Stimulated activated CD8-positive, alpha-beta memory T cell treated with anti-CD3 and anti-CD28 coated beads, Interleukin-12 subunit alpha, Interleukin-12 subunit beta, amount 100 ng/mL, for 1 hour (primary cell): ENCODE measurements around the gene LIPA.
"Not testable (repeated sequence)": the region's sequence is repeated elsewhere in the genome, so short reads cannot be mapped to it uniquely, and the experiment has no call there.

Source experiments
- DNase-seq: peaks from one replicate; pipeline ENCODE4 v3.0.0-alpha.2; 2020; ENCODE audit warnings: low read depth

The LIPA gene

DNA sequence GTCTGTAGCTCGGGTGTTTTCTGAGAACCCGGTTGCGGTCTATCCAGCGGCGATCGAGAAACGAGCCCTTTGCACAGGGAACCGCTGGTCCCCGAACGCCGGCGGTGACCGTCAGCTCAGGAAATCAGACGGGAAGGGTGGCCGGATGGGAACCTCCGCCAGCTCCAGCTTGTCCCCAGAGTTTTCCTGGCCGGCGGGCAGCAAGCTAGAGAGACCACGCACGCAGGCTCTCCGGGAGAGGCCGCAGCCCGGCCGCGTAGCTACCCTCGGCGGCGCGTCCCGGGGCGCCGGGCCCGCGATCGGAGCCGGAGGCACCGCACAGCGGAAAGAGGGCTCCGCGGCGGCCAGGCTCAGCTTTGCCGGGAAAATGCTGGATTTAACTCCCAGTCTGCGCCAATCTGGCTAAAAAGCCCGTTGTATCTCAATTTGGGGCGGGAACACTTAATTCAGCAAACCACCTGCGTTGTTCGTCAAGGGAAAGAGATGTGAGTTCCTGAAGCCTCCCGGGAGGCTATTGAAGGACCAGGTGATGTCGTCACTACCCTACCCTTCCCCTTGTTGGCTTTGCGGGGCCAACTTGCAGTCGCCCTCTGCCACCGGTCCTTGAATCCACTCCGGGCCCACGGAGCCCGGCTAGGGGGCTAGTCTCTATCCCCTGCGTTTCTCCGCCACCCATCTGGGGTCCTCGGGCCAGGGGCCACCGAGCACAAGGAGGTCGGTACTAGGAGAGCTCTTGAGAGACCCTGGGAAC is 43.6 kb downstream of the LIPA start:
- no peak for DNase-seq

DNA sequence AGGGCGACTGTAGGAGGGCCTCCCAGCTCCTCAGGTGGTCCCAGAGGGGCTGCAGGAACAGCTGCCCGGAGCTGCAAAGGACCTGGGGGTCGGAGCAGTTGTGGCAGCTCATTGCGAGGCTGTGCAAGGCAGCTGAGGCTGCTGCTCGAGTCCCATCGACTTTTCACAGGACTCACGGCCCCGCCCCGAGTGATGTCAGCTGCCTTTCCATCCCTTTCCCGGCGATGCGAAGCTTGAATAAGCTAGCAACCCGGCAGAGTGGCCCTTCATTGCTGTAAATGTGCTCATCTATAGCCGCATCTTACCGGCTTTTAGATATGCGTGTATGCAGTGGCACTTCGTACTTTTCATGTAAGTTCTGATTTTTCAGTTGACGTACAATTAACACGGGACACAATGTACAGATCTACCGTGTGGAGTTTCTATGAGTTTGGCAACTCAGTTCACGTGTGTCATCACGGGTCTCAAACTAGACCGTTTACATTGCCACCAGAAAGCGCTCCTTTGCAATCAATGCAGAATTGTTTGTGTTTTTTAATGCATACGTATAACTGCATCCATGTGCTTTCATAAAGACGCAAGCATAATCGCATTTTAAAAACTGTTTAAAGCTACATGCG is 44.3 kb downstream of the LIPA start, which contains the start of gene CH25H:
CH25H (minus strand) TSS at position 137 of the 620 bp plus-strand sequence; CDS start at position 112, 25 bp downstream.
- no peak for DNase-seq

DNA sequence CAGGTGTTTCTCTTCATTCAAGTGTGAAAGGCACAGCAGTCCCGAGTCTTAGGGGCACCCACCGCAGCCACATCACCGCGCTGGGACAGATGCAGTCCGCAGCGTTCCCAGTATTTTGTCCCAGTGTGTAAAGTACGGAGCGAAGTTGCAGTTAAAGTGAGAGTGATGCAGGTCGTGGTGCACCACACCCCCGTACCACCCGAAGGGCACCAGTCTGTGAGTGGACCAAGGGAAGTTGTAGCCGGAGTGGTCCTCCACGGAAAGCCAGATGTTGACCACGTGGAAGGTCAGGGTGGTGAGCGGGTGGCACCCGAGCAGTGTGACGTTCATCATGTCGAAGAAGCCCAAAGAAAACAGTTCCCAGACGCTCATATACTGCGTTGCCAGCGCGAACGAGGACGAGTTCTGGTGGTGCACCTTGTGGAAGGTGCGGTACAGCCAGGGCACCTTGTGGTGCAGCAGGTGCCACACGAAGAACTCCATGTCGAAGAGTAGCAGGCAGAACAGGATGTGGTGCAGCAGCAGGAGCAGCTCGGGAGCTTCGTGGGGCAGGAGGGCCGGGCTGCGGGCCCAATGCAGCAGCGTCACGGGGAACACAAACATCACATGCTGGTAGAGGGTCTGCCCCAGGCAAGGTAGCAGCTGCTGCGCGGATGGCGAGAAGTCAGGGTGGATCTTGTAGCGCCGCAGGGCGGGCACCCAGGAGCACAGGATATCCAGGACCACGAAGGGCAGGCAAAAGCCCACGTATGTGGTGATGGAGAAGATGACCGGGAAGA is 45.0 kb downstream of the LIPA start:
- DNase-seq = no peak

DNA sequence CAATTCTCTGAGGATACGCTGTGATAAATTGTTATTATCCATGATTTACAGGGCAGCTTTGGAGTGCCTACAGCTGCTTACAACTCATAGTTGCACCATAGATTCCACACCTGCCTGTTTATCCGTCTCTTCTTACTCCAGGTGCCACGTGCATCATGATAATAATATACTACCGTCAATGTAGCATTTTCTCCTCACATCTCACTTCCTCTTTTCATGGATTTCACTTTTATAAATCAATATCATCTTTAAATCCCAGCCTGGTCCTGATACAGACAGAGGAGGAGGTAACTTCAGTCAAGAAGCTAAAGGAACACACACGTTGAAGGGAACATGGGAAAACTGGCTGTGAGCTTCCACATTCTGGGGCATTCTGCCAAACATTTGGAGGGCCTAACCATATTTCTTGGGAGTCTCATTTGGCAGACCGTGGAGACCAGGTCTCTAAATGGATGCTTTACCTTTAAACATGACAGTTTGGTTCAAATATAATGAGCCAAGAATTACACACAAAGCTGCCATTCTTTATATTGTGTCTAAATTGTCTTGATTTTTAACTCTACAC is 46.9 kb downstream of the LIPA start:
- DNase-seq = no peak

DNA sequence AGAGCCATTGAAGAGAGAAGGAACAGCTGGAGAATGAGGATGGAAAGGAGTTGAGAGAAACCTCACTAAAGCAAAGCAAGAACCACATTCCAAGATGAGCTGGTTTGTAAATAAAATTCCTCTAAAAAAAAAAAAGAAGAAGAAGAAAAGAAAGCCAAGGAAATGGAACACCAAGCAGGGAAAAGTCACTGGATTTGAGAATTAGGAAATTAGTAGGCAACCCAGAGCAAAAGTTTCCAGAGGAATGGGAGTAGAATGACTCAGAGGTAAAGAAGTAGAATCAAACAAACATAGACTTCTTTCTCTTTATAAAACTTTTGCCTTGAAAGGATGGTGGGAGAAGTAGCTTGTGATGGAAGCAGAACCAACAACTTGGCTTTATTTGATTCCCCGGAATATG is 48.3 kb downstream of the LIPA start:
- no peak for DNase-seq

DNA sequence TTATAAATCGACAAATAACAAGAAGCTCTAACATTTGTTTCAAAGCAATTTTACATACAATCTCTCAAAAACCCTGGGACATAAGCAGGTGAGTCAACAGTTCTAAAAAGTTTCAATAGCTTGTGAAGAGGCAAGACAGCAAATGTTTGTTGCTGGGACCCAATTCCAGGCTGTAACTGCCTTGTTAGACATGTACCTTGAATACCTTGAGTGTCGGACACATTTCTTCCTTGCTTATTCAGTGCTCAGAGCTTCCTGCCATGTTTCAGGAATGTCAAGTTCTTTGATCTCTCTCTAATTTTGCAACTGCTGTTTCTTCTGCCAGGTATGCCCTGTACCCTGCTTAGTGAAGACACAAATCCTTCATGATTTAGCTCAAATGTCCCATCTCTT is 49.5 kb downstream of the LIPA start:
- DNase-seq = no peak

DNA sequence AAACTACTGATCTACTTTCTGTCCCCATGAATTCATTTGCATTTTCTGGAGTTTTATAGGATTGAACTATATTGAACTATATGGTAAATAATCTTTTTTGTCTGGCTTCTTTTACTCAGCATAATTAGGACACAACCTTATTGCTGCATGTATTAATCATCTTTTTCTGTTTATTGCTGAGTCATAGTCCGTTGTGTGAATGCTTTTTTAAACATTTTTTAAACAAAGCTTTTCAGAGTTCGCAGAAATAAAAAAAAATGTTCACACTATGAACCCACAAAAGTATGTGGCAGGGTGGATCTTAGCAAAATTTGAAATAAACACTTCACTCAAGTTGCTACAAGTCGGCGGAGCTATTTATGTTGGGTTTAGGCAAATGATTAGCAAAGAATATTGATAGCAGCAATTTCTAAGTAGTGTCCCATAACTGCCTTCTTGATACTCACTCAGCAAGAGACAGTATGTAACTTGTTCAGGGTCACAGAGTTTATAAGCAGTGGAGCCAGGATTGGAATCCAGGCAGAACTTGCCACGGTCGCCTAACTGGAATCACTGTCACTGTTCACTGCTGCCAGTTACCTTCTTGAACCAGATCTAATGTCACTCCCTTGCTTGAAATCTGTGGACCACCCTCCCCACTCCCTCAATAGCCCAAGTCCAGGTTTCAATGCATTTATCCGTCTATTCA is 50.1 kb downstream of the LIPA start:
- DNase-seq = no peak

DNA sequence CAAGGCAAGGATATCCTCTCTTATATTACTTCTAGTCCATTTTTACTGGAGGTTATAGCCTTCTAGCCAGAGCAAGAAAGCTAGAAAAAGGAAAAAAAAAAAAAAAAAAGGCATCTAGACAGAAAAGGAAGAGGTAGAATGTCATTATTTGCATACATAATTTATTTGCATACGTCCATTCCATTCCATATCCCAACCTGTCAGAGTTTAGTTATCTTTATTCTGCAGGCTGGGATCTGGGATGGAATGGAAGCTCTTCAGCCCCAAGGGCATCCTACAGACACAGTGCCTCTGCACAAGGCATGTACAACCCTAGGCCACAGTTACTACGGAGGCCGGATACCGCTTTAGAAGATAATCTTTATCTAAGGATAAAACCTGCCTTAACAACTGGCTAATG is 54.1 kb downstream of the LIPA start:
- DNase-seq = no peak

DNA sequence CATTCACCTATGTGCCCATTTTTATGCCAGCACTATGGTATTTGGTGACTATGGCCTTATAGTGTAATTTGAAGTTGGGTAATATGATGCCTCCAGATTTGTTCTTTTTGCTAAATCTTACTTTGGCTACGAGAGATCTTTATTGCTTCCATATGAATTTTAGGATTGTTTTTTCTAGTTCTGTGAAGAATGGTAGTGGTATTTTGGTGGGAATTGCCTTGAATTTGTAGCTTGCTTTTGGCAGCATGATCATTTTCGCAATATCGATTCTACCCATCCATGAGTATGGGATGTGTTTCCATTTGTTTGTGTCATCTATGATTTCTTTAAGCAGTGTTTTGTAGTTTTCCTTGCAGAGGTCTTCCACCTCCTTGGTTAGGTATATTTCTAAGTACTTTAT is 60.3 kb downstream of the LIPA start:
- DNase-seq = not testable (repeated sequence)

DNA sequence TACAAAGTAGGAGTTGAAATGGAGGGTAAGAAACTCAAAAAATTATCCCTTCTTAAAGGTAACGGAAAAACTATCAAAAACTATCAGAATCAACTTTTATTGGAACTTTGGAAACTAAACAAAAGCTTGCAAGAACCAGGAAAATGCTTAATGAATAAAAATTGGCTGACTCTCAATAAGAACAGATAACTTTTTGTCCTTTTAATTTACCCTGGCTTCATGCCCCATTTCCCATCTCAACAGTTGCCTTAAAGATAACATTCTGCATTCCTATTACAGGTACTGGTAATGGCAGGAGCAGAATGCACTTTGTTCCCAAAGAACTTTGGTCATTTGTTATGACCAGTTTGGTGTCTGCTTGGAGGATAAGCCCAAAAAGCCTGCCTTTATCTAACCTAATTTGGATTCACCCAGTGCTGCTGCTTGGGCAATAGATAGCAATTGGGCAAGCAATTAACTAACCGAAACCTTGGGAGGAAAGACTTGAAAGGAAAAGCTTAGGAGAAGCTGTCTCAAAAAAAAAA is 62.3 kb downstream of the LIPA start:
- DNase-seq = no peak

DNA sequence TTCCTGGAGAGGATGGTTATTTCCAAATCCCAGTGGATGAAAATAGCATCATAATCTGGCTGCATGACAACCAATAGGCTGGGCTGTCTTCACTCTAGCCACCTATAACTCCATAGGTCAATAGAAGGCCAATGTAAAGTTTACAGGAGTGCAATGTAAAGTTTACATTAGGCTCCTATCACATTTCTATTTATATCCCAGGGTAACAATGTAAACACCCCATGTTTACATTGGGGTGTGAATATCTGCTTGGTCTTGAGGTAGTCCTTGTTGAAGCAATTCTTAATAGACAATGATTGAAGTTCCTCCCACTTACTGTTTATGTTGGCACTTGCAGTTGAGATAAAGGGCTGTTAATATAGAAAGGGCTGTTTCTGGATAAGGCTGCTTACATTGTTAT is 65.9 kb downstream of the LIPA start:
- no peak for DNase-seq

DNA sequence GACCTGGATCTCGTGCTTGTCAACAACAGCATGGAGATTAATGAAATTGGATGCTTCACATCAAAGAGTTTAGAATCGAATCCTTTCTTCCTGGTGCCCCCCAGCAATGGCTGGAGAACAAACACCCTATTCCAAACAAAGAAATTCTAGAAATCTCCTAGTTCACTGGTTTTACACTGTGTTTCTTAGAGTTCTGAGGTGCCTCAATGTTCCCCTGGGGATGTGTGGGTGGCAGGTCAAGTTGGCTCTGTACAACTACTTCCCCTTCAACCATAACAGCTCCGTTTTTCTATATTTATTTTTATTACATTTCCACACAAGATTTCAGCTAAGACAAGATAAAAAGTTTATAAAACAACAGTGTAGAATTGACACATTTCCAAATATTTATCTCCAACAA is 66.9 kb downstream of the LIPA start:
- no peak for DNase-seq

DNA sequence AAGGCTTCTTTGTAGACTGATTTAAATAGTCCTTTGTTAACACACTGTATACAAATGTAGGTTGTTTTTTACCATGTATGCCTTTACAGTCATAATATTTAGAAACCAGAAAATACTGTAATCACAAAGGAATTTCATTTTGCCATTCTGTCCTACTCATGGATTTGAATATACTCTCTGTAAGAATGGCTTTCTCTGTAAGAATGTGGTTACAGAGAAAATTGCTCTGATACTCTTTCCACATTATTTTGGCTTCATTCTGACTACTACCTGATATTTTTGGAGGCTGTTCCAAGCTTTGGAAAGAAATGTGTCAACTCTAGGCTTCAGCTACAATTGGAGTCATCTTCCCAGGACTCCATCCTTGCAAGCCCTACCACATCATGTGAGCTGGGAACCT is 68.0 kb downstream of the LIPA start:
- DNase-seq = no peak

DNA sequence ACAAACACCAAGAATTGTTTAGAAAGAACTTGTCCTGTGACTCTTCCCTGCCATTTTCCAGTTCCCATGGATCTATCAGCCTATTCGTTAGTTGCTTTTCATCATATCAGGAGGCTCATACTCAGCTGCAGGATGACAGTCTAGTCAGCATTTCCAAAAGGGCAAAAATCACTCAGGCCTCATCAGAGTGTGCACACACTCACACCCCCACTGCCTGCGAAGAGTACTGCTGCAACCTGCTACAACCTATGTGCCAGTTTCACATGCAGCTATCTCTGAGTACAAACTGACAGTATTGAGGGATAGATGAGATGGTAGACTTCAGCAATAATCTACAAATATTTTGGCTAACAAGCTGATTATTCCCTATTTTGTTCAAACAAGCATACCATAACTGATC is 68.7 kb downstream of the LIPA start:
- no peak for DNase-seq

DNA sequence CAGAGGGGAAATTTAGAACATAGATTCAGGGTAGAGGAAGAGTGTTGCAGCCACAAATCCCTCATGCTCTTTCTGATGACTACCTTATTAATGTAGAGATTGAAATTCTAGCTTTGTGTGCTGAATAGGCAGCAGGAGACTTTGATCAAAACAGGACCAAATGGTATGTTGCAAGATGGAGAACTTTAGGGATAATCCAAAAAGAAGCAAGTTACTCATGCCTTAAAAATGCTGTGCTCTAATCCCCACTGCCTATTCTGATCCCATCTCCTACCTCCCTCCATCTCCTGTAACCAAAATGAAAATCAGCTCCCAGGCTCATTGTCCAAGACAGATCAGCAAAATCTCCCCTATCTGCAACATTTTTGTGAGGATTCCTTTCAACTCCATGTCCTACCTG is 75.8 kb downstream of the LIPA start:
- no peak for DNase-seq

DNA sequence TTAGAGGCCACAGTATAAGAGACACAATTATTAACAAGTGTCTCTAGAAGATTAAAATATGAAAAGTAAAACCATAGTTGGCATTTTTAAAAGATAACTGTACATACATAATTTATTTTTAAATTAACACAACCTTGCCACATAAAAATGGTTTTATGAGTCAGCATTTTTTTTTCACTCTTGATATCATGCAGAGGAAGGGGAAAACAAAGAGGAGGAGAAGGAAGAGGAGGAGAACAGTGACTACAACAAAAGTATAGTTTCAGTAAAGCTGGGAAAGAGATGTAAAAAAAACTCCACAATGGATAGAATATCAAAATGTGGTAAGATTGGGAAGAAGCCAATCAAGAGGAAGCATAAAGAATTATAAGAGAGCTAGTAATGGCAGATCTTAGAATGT is 78.5 kb downstream of the LIPA start:
- no peak for DNase-seq

DNA sequence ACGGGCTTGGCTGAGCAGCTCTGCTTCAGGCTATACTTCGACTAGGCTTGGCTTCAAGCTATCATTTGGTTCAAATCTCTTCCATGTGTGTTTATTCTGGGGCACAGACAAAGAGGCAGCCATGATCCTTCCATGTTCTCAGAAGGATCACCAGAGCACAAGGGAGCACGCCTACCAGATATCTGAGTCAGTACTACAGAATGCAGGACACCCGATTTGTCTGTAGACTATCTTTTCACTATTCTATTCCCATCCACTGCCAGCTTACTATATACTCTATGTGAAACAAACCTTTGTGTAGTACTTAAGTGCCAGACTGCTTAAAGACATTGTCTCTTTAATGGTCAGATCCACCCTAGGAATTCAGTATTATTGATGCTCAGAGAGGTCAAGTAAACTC is 79.6 kb downstream of the LIPA start:
- no peak for DNase-seq

DNA sequence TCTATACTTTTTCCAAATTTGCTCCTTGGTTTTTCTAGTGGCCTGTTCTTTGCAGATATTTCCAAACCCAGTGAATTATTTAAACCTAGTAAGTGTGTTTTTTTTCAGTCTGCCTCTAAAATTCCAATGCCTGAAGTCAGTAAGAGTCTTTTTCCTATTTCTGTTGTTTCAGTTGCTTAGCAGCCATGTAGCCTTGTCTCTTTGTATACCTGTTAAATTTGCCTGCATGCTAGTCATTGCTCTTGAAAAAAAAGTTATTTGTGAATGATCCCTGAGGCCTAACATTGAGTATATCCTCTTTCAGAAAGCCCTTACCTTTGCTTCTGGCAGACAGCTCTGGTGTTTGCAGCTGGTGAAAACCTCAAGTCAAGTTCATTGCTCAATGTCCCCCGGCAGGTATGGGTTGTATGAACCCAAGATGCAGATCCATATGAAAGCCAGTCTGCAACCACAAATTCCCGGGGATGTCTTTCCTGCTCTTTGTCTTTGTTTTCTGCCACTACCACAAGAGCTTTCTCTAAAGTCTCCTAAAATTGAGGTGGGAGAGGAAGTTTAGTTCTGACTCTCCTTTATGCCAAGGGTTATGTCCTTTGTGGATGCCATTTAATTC is 80.2 kb downstream of the LIPA start:
- no peak for DNase-seq

DNA sequence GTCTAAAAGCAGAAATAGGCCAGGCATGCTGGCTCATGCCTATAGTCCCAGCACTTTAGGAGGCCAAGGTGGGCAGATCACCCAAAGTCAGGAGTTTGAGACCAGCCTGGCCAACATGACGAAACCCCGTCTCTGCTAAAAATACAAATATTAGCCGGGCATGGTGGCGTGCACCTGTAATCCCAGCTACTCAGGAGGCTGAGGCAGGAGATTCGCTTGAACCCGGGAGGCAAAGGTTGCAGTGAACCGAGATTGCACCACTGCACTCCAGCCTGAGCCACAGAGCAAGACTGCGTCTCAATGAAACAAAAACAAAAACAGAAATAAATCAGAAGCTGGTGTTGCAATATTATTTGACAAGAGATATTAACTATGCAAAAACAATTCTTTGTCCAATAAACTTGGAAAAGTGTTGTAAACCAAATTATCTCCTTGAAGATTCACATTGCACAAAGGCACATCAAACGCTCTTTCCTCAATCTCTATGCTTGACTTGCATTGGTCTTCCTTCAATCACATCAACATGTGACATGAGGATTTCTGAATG is 83.1 kb downstream of the LIPA start:
- DNase-seq = not testable (repeated sequence)

DNA sequence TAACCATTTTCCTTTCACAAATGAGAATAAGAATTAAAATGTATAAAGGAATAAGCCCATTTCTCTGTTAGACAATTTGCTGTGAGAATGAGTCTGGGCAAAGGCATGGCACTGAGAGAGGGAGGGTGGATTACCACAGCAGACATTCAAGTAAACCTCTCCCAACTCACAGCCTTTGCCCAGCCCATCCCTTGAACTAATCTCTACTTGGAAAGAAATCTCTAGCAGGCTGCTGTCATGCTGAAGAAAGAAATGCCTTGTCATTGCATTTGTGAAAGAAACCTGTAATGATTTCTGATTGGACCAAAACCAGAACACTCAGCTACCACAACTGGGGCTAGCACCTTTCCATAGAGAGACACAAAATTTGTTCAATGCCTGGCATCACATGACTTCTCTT is 83.7 kb downstream of the LIPA start:
- DNase-seq = no peak

DNA sequence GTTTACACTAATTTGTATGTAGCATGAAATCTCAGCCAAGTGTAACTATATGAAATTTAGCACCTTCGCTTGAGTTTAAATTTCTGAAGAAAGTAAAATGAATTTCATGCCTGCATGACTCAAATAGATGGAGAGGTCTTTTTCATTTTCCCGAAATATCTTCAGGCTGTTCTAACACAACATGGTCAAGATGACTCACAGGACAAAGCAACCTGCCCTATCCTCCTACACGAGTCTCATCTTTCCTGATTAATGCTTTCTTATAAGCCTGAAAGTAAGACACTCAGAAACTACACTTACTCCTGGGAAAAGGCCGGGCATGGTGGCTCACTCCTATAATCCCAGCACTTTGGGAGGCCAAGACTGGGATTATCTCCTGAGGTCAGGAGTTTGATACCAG is 85.7 kb downstream of the LIPA start:
- DNase-seq = no peak
